Thyroid gland (tissue), 4 donors: ENCODE measurements around the gene FMO2.

Source experiments
- CTCF ChIP-seq, 6 experiments: fragments of 200-600 bp in 3 of 6; fragments of 450-650 bp in 3 of 6; sonication (generic) in 3 of 6; IDR thresholded peaks; one replicate each; pipeline ENCODE4 v1.5.1; 2016 to 2019; ENCODE audit warnings: antibody characterized with exemption in 6 of 6, mild to moderate bottlenecking in 2 of 6, inconsistent platforms in 1 of 6, moderate library complexity in 1 of 6
- POLR2A ChIP-seq, 2 donors: fragments of 450-650 bp; IDR thresholded peaks; one replicate each; pipeline ENCODE4 v1.6.1; 2017; ENCODE audit warnings: antibody characterized with exemption in 2 of 2, mild to moderate bottlenecking in 2 of 2, moderate library complexity in 1 of 2

DNA sequence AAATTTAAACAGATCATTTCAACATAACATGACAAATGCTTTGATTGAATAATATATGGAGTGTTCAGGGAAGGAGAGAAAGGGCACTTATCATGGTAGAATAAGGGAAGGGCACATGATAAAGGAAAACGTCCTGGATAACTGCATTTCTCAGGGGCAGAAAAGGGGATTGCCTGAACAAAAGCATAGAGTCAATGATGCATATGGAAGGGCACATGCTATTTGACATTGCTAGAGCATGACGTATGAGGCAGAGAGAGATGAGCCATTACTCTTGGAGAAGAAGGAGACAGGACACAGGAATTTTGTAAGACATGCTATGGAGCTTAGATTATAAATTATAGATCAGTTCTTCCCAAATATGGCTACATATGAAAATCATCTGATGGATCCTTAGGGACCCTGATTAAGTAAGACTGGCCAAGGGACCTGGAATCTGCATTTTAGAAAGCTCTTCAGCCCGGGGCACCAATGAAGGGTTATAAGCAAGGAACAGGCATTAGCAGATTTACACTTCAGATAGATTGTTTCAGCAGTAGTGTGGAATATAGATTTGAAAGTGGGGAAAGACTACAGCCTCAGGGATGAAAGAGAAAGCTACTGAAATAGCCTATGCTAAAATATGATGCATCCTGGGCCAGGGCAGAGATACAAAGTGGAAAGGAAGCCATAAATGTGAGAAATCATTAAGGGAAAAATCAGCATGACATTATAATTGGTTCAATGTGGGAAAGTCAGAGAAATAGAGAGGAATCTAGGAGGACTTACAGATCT, 21.3 kb downstream of the FMO2 start:
- no peak for TF ChIP-seq CTCF (IDR thresholded peaks at IDR 0.05)
- no peak for TF ChIP-seq POLR2A (IDR thresholded peaks at IDR 0.05)
